ENCODE data around the gene CHST3. TPM values are rescaled to one million over a fixed set of nuclear protein-coding genes. Genes with fewer than 3 reads are reported as not detected.

CHST3 gene
- total RNA-seq, 1 donor from 2014 or later = 26.0 TPM

GRCh38 chr10:72009425-72010081 lies 45.4 kb downstream of the CHST3 start:
- TF ChIP-seq, protein P1, sequence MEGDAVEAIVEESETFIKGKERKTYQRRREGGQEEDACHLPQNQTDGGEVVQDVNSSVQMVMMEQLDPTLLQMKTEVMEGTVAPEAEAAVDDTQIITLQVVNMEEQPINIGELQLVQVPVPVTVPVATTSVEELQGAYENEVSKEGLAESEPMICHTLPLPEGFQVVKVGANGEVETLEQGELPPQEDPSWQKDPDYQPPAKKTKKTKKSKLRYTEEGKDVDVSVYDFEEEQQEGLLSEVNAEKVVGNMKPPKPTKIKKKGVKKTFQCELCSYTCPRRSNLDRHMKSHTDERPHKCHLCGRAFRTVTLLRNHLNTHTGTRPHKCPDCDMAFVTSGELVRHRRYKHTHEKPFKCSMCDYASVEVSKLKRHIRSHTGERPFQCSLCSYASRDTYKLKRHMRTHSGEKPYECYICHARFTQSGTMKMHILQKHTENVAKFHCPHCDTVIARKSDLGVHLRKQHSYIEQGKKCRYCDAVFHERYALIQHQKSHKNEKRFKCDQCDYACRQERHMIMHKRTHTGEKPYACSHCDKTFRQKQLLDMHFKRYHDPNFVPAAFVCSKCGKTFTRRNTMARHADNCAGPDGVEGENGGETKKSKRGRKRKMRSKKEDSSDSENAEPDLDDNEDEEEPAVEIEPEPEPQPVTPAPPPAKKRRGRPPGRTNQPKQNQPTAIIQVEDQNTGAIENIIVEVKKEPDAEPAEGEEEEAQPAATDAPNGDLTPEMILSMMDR (IDR thresholded peaks at IDR 0.05) = no peak
- peak; percentile 88 to 94 for TF ChIP-seq POLR2AphosphoS5 (IDR thresholded peaks at IDR 0.05; ENCODE audit: insufficient read depth in 1 of 2, low read depth in 1 of 2)
- TF ChIP-seq POLR2A (IDR thresholded peaks at IDR 0.05) = no peak
- intact Hi-C loops (cut with DNase I) = loop anchor here (10.0 kb wide), 1 partner anchor 45 kb away; the partner anchor contains the start of gene CHST3
- Histone ChIP-seq H3K4me1 (peaks cover 63% of the 10 kb centered on the region), H3K4me3 (no peak overlapping the region), H3K36me3 (peaks cover 0 to 18% of the 10 kb centered on the region in 2 donors), H3K27ac (peak overlapping the region; percentile 89), H3K9me3 (no peaks in the 10 kb centered on the region), H3K27me3 (no peaks in the 10 kb centered on the region)
- DNase-seq (ENCODE audit: extremely low spot score in 2 of 2) = peak; percentile 70 to 99

DNA sequence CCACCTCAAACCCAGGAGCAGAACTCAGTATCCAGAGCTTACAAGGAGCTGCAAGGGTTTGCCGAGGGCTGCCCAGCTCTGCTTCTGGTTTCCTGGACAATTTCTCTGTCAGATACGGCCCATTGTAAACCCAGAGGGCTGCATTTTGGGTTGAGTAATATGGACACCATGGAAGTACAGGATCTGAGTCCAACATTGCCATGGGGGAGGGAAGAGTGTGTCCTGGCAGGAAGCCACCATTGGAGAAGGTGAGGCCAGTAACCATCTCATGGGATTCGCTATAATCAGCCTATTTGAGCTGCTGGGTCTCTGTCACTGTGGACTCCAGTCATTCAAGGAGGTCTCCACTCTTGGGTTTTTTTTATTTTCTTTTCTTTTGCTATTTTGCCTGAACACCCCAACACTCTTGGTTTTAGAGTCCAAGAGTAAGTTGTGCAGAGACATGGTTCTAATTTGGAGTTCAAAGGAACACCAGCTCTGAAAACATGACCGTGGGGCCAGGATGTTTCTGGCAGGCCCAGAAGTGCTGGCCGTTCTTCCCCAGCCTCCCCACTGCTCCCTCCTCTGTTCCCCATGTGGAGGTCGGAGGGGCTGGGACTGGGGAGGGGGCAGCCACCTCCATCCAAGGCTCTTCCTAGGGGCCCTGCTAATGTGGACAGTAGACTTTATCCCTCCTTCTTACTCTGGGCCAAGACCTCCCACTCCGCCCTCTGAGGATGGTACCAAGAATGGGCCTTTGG lies 46.2 kb downstream of the CHST3 start:
- Histone ChIP-seq H3K9me3 (no peaks in the 10 kb centered on the region), H3K4me1 (peaks cover 63% of the 10 kb centered on the region), H3K27me3 (no peaks in the 10 kb centered on the region), H3K4me3 (no peak overlapping the region), H3K36me3 (peaks cover 0 to 18% of the 10 kb centered on the region in 2 donors), H3K27ac (peak overlapping the region; percentile 89)
- peak in 1 of 2 donors; percentile 79 for DNase-seq (ENCODE audit: extremely low spot score in 2 of 2)
- intact Hi-C loops (cut with DNase I) = loop anchor here (10.0 kb wide), 1 partner anchor 46 kb away; the partner anchor contains the start of gene CHST3
- TF ChIP-seq POLR2AphosphoS5 (IDR thresholded peaks at IDR 0.05; ENCODE audit: insufficient read depth in 1 of 2, low read depth in 1 of 2) (no peak), POLR2A (IDR thresholded peaks at IDR 0.05) (no peak)
- TF ChIP-seq, protein P1 (IDR thresholded peaks at IDR 0.05) = no peak

GRCh38 chr10:72011016-72011415 lies 46.8 kb downstream of the CHST3 start:
- Histone ChIP-seq H3K4me1 (peaks cover 62% of the 10 kb centered on the region), H3K36me3 (peaks cover 0 to 18% of the 10 kb centered on the region in 2 donors), H3K27me3 (no peaks in the 10 kb centered on the region), H3K4me3 (no peak overlapping the region), H3K27ac (peak overlapping the region; percentile 89), H3K9me3 (no peaks in the 10 kb centered on the region)
- DNase-seq (ENCODE audit: extremely low spot score in 2 of 2) = no peak
- TF ChIP-seq POLR2AphosphoS5 (IDR thresholded peaks at IDR 0.05; ENCODE audit: insufficient read depth in 1 of 2, low read depth in 1 of 2) (no peak), POLR2A (IDR thresholded peaks at IDR 0.05) (no peak)
- TF ChIP-seq, protein P1 (IDR thresholded peaks at IDR 0.05) = no peak
- intact Hi-C loops (cut with DNase I) = loop anchor here (10.0 kb wide), 1 partner anchor 46 kb away; the partner anchor contains the start of gene CHST3

DNA sequence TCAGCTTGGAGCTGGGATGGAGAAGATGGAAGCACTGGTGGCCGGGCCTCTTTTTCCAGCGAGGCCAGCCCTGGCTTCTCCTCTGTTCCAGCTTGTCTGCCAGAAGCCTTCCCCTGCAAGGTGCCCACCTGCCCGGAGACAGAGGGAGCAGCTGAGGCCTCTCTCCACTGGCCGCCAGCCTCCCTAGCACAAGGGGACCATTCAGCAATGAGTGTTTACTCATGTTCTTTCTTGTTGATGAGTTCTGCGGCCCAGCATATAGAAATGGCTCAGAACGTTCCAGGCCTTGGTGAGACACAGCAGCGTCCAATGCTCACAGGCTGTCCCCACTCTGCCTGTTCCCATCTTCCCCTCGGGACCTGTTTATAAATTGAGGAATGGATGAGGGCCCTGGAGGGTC lies 47.3 kb downstream of the CHST3 start:
- H3K4me3 ChIP-seq = no peak overlapping the region
- TF ChIP-seq POLR2A (IDR thresholded peaks at IDR 0.05) (no peak), POLR2AphosphoS5 (IDR thresholded peaks at IDR 0.05; ENCODE audit: insufficient read depth in 1 of 2, low read depth in 1 of 2) (no peak)
- TF ChIP-seq, protein P1 (IDR thresholded peaks at IDR 0.05) = no peak
- peaks cover 57% of the 10 kb centered on the region for H3K4me1 ChIP-seq
- H3K9me3 ChIP-seq = no peaks in the 10 kb centered on the region
- H3K36me3 ChIP-seq = peaks cover 0 to 18% of the 10 kb centered on the region in 2 donors
- intact Hi-C loops (cut with DNase I) = loop anchor here (10.0 kb wide), 1 partner anchor 47 kb away; the partner anchor contains the start of gene CHST3
- peak overlapping the region; percentile 89 for H3K27ac ChIP-seq
- no peaks in the 10 kb centered on the region for H3K27me3 ChIP-seq
- DNase-seq (ENCODE audit: extremely low spot score in 2 of 2) = peak in 1 of 2 donors; percentile 64
